WTC11 (cell line): Measurements from ENCODE around the gene KSR2. TPM values are rescaled to one million over a fixed set of nuclear protein-coding genes. Genes with fewer than 3 reads are reported as not detected.

Experiments used
- ATAC-seq: fragments of 200-7000 bp; cut with Tn5 transposase; 2 replicates; pipeline ENCODE4 v1.10.0; 2021; ENCODE audit warnings: mild to moderate bottlenecking, moderate library complexity
- CTCF ChIA-PET: fragments of 300-600 bp; sonication (Branson Sonifier 250); formaldehyde crosslinking; loops from one replicate; lab custom pipeline; 2021; ENCODE audit warnings: antibody characterized with exemption; lab: Charles Lee
- POLR2A ChIA-PET: fragments of 350-600 bp; sonication (Branson Sonifier 250); formaldehyde crosslinking; loops from one replicate; lab custom pipeline; 2021; ENCODE audit warnings: antibody characterized with exemption; lab: Charles Lee
- DNase-seq: peaks from one replicate; pipeline ENCODE4 v3.0.0; 2021; ENCODE audit warnings: low spot score
- H3K27ac Mint-ChIP-seq: 2 replicates; pipeline ENCODE4 v1.8.0; 2021; ENCODE audit warnings: mixed read lengths
- H3K27me3 Mint-ChIP-seq: 2 replicates; pipeline ENCODE4 v1.8.0; 2021; ENCODE audit warnings: low read depth, mild to moderate bottlenecking, moderate library complexity, mixed read lengths
- H3K36me3 Mint-ChIP-seq: 2 replicates; pipeline ENCODE4 v1.8.0; 2021; ENCODE audit warnings: mixed read lengths
- H3K4me1 Mint-ChIP-seq: 2 replicates; pipeline ENCODE4 v1.8.0; 2022; ENCODE audit warnings: mixed read lengths
- H3K4me3 Mint-ChIP-seq: 2 replicates; pipeline ENCODE4 v1.8.0; 2021; ENCODE audit warnings: mild to moderate bottlenecking, moderate library complexity, mixed read lengths
- H3K9me3 Mint-ChIP-seq: 2 replicates; pipeline ENCODE4 v1.8.0; 2021; ENCODE audit warnings: mixed read lengths
- CBFB ChIP-seq: sonication (generic); formaldehyde crosslinking; IDR thresholded peaks from 2 replicates; pipeline ENCODE4 v1.8.1; 2022; ENCODE audit warnings: mild to moderate bottlenecking, low read depth, missing genetic modification reagents
- CREB1 ChIP-seq: sonication (generic); formaldehyde crosslinking; IDR thresholded peaks from 2 replicates; pipeline ENCODE4 v1.8.0; 2023; ENCODE audit warnings: mild to moderate bottlenecking, missing genetic modification reagents
- E2F4 ChIP-seq: sonication (generic); formaldehyde crosslinking; IDR thresholded peaks from 2 replicates; pipeline ENCODE4 v1.8.1; 2022; ENCODE audit warnings: low read depth, mild to moderate bottlenecking, moderate library complexity, missing genetic modification reagents, borderline replicate concordance
- ELF4 ChIP-seq: sonication (generic); formaldehyde crosslinking; IDR thresholded peaks from 2 replicates; pipeline ENCODE4 v1.8.1; 2022; ENCODE audit warnings: low read depth, mild to moderate bottlenecking, moderate library complexity, missing genetic modification reagents
- EMX1 ChIP-seq: fragments of 250-450 bp; sonication (Bioruptor Pico); IDR thresholded peaks from 2 replicates; pipeline ENCODE4 v1.8.0; 2021; ENCODE audit warnings: mild to moderate bottlenecking
- FOXP4 ChIP-seq: sonication (generic); formaldehyde crosslinking; IDR thresholded peaks from 2 replicates; pipeline ENCODE4 v1.8.0; 2022; ENCODE audit warnings: mild to moderate bottlenecking, missing genetic modification reagents
- GTF2I ChIP-seq: fragments of 250-450 bp; sonication (Bioruptor Pico); conservative IDR thresholded peaks from 2 replicates; pipeline ENCODE4 v1.4.0; 2021; ENCODE audit warnings: mild to moderate bottlenecking
- MXD4 ChIP-seq: fragments of 250-450 bp; sonication (Bioruptor Pico); IDR thresholded peaks from 2 replicates; pipeline ENCODE4 v1.8.0; 2021; ENCODE audit warnings: mild to moderate bottlenecking, moderate library complexity, borderline replicate concordance
- NFATC4 ChIP-seq: fragments of 250-450 bp; sonication (Bioruptor Pico); IDR thresholded peaks from 2 replicates; pipeline ENCODE4 v1.9.0; 2021; ENCODE audit warnings: mild to moderate bottlenecking
- NFE2L1 ChIP-seq: sonication (generic); formaldehyde crosslinking; IDR thresholded peaks from 2 replicates; pipeline ENCODE4 v1.8.1; 2023; ENCODE audit warnings: missing genetic modification reagents
- NFYB ChIP-seq: sonication (generic); formaldehyde crosslinking; conservative IDR thresholded peaks from 2 replicates; pipeline ENCODE4 v1.8.0; 2022; ENCODE audit warnings: low read depth, missing genetic modification reagents
- NR3C1 ChIP-seq: sonication (generic); formaldehyde crosslinking; conservative IDR thresholded peaks from 2 replicates; pipeline ENCODE4 v1.8.1; 2023; ENCODE audit warnings: low read depth, mild to moderate bottlenecking, missing genetic modification reagents
- RELA ChIP-seq: sonication (generic); formaldehyde crosslinking; IDR thresholded peaks from 2 replicates; pipeline ENCODE4 v1.8.1; 2022; ENCODE audit warnings: missing genetic modification reagents, mild to moderate bottlenecking, borderline replicate concordance
- SOX15 ChIP-seq: fragments of 250-450 bp; sonication (Bioruptor Pico); IDR thresholded peaks from 2 replicates; pipeline ENCODE4 v1.9.0; 2021; ENCODE audit warnings: mild to moderate bottlenecking
- STAT6 ChIP-seq: sonication (generic); formaldehyde crosslinking; conservative IDR thresholded peaks from 2 replicates; pipeline ENCODE4 v1.8.1; 2023; ENCODE audit warnings: mild to moderate bottlenecking, low read depth, missing genetic modification reagents, moderate library complexity
- USF2 ChIP-seq: sonication (generic); formaldehyde crosslinking; IDR thresholded peaks from 2 replicates; pipeline ENCODE4 v1.8.1; 2023; ENCODE audit warnings: mild to moderate bottlenecking, missing genetic modification reagents, moderate library complexity
- ZBTB43 ChIP-seq: sonication (generic); formaldehyde crosslinking; IDR thresholded peaks from 2 replicates; pipeline ENCODE4 v1.8.1; 2023; ENCODE audit warnings: mild to moderate bottlenecking, missing genetic modification reagents
- ZNF396 ChIP-seq: fragments of 250-450 bp; sonication (Bioruptor Pico); IDR thresholded peaks from 2 replicates; pipeline ENCODE4 v1.8.0; 2021; ENCODE audit warnings: mild to moderate bottlenecking, moderate library complexity, borderline replicate concordance
- ZNF416 ChIP-seq: fragments of 250-450 bp; sonication (Bioruptor Pico); IDR thresholded peaks from 2 replicates; pipeline ENCODE4 v1.9.0; 2021; ENCODE audit warnings: mild to moderate bottlenecking, inconsistent platforms
- ZNF425 ChIP-seq: fragments of 250-450 bp; sonication (Bioruptor Pico); conservative IDR thresholded peaks from 2 replicates; pipeline ENCODE4 v1.9.0; 2021; ENCODE audit warnings: mild to moderate bottlenecking
- total RNA-seq: library from RNA; stranded (reverse); gene quantifications from 3 replicates; pipeline ENCODE4 v1.2.3, GENCODE V29; 2021

KSR2 gene
- total RNA-seq, 1 experiment from 2014 or later = 2.4 TPM

GRCh38 chr12:117977373-117977772, 8.6 kb upstream of the KSR2 start (continued):
- TF ChIP-seq NFYB (CRISPR knock-in tag) (no peak), MXD4 (CRISPR knock-in tag) (no peak), ZNF425 (CRISPR knock-in tag) (no peak), ZNF396 (CRISPR knock-in tag) (no peak), RELA (no peak)

- ChIA-PET CTCF (no interaction called here), POLR2A (no interaction called here)
- Mint-ChIP-seq H3K4me3 (no peak overlapping the region), H3K36me3 (peaks cover 15% of the 10 kb centered on the region), H3K27ac (no peak overlapping the region), H3K27me3 (peaks cover 20% of the 10 kb centered on the region), H3K9me3 (peaks cover 30% of the 10 kb centered on the region), H3K4me1 (no peaks in the 10 kb centered on the region)
- no peak for DNase-seq
- no peak for ATAC-seq
- no peak for TF ChIP-seq CREB1
- TF ChIP-seq FOXP4 (CRISPR knock-in tag) = no peak
- no peak for TF ChIP-seq NFATC4 (CRISPR knock-in tag)
- no peak for TF ChIP-seq USF2 (CRISPR knock-in tag)
- TF ChIP-seq STAT6 (CRISPR knock-in tag) = no peak
- TF ChIP-seq NFYB (CRISPR knock-in tag) = no peak
- no peak for TF ChIP-seq NFE2L1 (CRISPR knock-in tag)
Observed at GRCh38 chr12:117975006-117975405, 6.2 kb upstream of the KSR2 start.

- peaks cover 27% of the 10 kb centered on the region for H3K9me3 Mint-ChIP-seq
- H3K4me1 Mint-ChIP-seq = peaks cover 6% of the 10 kb centered on the region
- peaks cover 20% of the 10 kb centered on the region for H3K27me3 Mint-ChIP-seq
- ChIA-PET CTCF (no interaction called here), POLR2A (no interaction called here)
- DNase-seq (no peak), ATAC-seq (no peak)
- H3K36me3 Mint-ChIP-seq = peaks cover 15% of the 10 kb centered on the region
- no peak overlapping the region for H3K4me3 Mint-ChIP-seq
- no peak overlapping the region for H3K27ac Mint-ChIP-seq
- TF ChIP-seq USF2 (CRISPR knock-in tag) (no peak), ZNF416 (CRISPR knock-in tag) (no peak), E2F4 (CRISPR knock-in tag) (no peak), ELF4 (CRISPR knock-in tag) (no peak), EMX1 (CRISPR knock-in tag) (no peak), CBFB (CRISPR knock-in tag) (no peak), NR3C1 (CRISPR knock-in tag) (no peak), ZBTB43 (CRISPR knock-in tag) (no peak), GTF2I (CRISPR knock-in tag) (no peak), STAT6 (CRISPR knock-in tag) (no peak), SOX15 (no peak)
Observed at GRCh38 chr12:117972301-117972700, 3.5 kb upstream of the KSR2 start.
